ENCODE data around the gene STAU1.

DNA sequence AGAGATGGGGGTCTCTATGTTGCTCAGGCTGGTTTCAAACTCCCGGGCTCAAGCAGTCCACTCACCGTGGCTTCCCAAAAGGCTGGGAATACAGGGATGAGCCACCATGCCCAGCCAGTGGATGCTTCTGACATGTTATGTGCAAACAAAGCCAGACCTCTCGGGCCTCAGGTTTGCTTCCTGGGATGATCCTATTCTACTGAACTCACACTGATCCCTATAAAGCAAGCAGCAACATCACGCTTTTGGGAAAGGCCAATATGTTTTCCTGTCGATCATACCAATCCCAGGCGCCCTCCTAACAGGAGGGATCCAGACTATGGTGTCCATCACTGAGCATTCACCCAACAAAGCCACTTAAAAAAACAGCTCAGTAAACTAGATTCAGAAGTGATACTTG lies 81.8 kb downstream of the STAU1 start:
- no peak for TF ChIP-seq SMC3 (IDR thresholded peaks at IDR 0.05; ENCODE audit: low read depth, low read length)
- TF ChIP-seq, protein P1, sequence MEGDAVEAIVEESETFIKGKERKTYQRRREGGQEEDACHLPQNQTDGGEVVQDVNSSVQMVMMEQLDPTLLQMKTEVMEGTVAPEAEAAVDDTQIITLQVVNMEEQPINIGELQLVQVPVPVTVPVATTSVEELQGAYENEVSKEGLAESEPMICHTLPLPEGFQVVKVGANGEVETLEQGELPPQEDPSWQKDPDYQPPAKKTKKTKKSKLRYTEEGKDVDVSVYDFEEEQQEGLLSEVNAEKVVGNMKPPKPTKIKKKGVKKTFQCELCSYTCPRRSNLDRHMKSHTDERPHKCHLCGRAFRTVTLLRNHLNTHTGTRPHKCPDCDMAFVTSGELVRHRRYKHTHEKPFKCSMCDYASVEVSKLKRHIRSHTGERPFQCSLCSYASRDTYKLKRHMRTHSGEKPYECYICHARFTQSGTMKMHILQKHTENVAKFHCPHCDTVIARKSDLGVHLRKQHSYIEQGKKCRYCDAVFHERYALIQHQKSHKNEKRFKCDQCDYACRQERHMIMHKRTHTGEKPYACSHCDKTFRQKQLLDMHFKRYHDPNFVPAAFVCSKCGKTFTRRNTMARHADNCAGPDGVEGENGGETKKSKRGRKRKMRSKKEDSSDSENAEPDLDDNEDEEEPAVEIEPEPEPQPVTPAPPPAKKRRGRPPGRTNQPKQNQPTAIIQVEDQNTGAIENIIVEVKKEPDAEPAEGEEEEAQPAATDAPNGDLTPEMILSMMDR (IDR thresholded peaks at IDR 0.05), result no peak
- TF ChIP-seq YY1 (IDR thresholded peaks at IDR 0.05; ENCODE audit: low read depth), result no peak
- TF ChIP-seq, protein P2, sequence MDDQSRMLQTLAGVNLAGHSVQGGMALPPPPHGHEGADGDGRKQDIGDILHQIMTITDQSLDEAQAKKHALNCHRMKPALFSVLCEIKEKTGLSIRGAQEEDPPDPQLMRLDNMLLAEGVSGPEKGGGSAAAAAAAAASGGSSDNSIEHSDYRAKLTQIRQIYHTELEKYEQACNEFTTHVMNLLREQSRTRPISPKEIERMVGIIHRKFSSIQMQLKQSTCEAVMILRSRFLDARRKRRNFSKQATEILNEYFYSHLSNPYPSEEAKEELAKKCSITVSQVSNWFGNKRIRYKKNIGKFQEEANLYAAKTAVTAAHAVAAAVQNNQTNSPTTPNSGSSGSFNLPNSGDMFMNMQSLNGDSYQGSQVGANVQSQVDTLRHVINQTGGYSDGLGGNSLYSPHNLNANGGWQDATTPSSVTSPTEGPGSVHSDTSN (IDR thresholded peaks at IDR 0.05), result no peak
- TF ChIP-seq, protein P3, sequence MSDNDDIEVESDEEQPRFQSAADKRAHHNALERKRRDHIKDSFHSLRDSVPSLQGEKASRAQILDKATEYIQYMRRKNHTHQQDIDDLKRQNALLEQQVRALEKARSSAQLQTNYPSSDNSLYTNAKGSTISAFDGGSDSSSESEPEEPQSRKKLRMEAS (IDR thresholded peaks at IDR 0.05; ENCODE audit: low read depth), result no peak
- no peak for TF ChIP-seq CHD2 (IDR thresholded peaks at IDR 0.05; ENCODE audit: low read length, partially characterized antibody)
- TF ChIP-seq RAD21 (IDR thresholded peaks at IDR 0.05; ENCODE audit: low read length), result no peak
- TF ChIP-seq EZH2phosphoT487 (IDR thresholded peaks at IDR 0.05; ENCODE audit: borderline replicate concordance, low read depth), result no peak
- TF ChIP-seq, protein P4, sequence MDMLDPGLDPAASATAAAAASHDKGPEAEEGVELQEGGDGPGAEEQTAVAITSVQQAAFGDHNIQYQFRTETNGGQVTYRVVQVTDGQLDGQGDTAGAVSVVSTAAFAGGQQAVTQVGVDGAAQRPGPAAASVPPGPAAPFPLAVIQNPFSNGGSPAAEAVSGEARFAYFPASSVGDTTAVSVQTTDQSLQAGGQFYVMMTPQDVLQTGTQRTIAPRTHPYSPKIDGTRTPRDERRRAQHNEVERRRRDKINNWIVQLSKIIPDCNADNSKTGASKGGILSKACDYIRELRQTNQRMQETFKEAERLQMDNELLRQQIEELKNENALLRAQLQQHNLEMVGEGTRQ (IDR thresholded peaks at IDR 0.05; ENCODE audit: borderline replicate concordance, low read depth, low read length), result no peak
- TF ChIP-seq, protein P5, sequence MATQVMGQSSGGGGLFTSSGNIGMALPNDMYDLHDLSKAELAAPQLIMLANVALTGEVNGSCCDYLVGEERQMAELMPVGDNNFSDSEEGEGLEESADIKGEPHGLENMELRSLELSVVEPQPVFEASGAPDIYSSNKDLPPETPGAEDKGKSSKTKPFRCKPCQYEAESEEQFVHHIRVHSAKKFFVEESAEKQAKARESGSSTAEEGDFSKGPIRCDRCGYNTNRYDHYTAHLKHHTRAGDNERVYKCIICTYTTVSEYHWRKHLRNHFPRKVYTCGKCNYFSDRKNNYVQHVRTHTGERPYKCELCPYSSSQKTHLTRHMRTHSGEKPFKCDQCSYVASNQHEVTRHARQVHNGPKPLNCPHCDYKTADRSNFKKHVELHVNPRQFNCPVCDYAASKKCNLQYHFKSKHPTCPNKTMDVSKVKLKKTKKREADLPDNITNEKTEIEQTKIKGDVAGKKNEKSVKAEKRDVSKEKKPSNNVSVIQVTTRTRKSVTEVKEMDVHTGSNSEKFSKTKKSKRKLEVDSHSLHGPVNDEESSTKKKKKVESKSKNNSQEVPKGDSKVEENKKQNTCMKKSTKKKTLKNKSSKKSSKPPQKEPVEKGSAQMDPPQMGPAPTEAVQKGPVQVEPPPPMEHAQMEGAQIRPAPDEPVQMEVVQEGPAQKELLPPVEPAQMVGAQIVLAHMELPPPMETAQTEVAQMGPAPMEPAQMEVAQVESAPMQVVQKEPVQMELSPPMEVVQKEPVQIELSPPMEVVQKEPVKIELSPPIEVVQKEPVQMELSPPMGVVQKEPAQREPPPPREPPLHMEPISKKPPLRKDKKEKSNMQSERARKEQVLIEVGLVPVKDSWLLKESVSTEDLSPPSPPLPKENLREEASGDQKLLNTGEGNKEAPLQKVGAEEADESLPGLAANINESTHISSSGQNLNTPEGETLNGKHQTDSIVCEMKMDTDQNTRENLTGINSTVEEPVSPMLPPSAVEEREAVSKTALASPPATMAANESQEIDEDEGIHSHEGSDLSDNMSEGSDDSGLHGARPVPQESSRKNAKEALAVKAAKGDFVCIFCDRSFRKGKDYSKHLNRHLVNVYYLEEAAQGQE (IDR thresholded peaks at IDR 0.05; ENCODE audit: low read depth, low read length), result no peak
- TF ChIP-seq POLR2AphosphoS5 (IDR thresholded peaks at IDR 0.05; ENCODE audit: low read depth, low read length), result no peak
- TF ChIP-seq, protein P6, sequence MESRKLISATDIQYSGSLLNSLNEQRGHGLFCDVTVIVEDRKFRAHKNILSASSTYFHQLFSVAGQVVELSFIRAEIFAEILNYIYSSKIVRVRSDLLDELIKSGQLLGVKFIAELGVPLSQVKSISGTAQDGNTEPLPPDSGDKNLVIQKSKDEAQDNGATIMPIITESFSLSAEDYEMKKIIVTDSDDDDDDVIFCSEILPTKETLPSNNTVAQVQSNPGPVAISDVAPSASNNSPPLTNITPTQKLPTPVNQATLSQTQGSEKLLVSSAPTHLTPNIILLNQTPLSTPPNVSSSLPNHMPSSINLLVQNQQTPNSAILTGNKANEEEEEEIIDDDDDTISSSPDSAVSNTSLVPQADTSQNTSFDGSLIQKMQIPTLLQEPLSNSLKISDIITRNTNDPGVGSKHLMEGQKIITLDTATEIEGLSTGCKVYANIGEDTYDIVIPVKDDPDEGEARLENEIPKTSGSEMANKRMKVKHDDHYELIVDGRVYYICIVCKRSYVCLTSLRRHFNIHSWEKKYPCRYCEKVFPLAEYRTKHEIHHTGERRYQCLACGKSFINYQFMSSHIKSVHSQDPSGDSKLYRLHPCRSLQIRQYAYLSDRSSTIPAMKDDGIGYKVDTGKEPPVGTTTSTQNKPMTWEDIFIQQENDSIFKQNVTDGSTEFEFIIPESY (IDR thresholded peaks at IDR 0.05; ENCODE audit: borderline replicate concordance, low read depth), result no peak
